ENCODE measurements around the gene TREML4. TPM values are rescaled to one million over a fixed set of nuclear protein-coding genes. Genes with fewer than 3 reads are reported as not detected.

Gene TREML4
- total RNA-seq (2022) (not detected in 2 replicates), Bru-seq, nascent RNA (percentile 7 among the genes with signal in this experiment), BruChase-seq, experiment 1, labeled RNA remaining after a 2-hour chase (not detected), BruChase-seq, experiment 2, labeled RNA remaining after a 6-hour chase (not detected)
- long read RNA-seq: 0 reads

DNA sequence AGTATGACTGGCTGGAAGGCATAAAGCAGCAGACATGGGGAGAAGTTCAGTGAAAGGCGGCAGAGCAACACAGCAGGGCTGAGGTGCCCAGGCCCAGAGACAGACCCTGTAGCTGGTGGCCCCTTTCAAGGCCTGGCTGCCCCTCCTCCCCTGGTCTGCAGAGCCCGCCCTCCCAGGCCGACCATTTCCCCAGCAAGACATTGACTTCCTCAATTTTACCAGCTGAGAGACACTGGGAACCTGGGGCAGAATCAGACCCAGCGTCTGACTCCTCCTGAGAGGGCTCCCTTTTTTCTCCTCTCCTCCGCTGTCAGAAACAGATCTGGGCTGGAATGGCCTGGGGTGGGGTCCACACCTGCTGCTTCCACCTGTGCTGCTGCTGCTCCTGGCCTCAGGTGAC, at the start of gene TREML4:
TSS of gene TREML4 (plus strand) at position 254 of the 400 bp plus-strand sequence. CDS start at position 333, 79 bp downstream.
- no peak within 1 kb of the TSS for H3K4me3 Mint-ChIP-seq (ENCODE audit: unreplicated experiment)
- H3K4me3 ChIP-seq (ENCODE audit: low read depth, low read length): no peak within 1 kb of the TSS
- TF ChIP-seq, protein P1, sequence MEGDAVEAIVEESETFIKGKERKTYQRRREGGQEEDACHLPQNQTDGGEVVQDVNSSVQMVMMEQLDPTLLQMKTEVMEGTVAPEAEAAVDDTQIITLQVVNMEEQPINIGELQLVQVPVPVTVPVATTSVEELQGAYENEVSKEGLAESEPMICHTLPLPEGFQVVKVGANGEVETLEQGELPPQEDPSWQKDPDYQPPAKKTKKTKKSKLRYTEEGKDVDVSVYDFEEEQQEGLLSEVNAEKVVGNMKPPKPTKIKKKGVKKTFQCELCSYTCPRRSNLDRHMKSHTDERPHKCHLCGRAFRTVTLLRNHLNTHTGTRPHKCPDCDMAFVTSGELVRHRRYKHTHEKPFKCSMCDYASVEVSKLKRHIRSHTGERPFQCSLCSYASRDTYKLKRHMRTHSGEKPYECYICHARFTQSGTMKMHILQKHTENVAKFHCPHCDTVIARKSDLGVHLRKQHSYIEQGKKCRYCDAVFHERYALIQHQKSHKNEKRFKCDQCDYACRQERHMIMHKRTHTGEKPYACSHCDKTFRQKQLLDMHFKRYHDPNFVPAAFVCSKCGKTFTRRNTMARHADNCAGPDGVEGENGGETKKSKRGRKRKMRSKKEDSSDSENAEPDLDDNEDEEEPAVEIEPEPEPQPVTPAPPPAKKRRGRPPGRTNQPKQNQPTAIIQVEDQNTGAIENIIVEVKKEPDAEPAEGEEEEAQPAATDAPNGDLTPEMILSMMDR (IDR thresholded peaks at IDR 0.05; ENCODE audit: insufficient read depth in 1 of 2, low read depth in 1 of 2, low read length in 1 of 2, severe bottlenecking in 1 of 2, unreplicated experiment in 1 of 2): no peak
- no peaks in the 10 kb centered on the region for H3K36me3 Mint-ChIP-seq (ENCODE audit: insufficient read depth, unreplicated experiment)
- no peaks in the 10 kb centered on the region for H3K9me3 Mint-ChIP-seq (ENCODE audit: unreplicated experiment)
- BruUV-seq (replicated peaks): no TSS peak
- H3K27me3 Mint-ChIP-seq (ENCODE audit: insufficient read depth, unreplicated experiment): peaks cover 32% of the 10 kb centered on the region
- intact Hi-C loops (cut with micrococcal nuclease; ENCODE audit: unreplicated experiment): no loop called here
- no peaks in the 10 kb centered on the region for H3K9me3 ChIP-seq
- no peaks in the 10 kb centered on the region; the same call in 1 of the 2 replicates for H3K27me3 ChIP-seq (replicated peaks; ENCODE audit: control insufficient read depth, insufficient read depth, low read length)
- H3K27ac Mint-ChIP-seq (ENCODE audit: unreplicated experiment): no peak within 1 kb of the TSS
- ChIA-PET POLR2A (no interaction called here), CTCF (no interaction called here)
- H3K36me3 ChIP-seq (ENCODE audit: control insufficient read depth, insufficient read depth, low read length): no peaks in the 10 kb centered on the region
- H3K4me1 ChIP-seq: no peaks in the 10 kb centered on the region
- H3K4me1 Mint-ChIP-seq (ENCODE audit: low read depth, unreplicated experiment): no peaks in the 10 kb centered on the region
- DNase-seq: no peak

- H3K4me1 ChIP-seq: no peaks in the 10 kb centered on the region
- ChIA-PET POLR2A (no interaction called here), CTCF (no interaction called here)
- intact Hi-C loops (cut with micrococcal nuclease; ENCODE audit: unreplicated experiment): no loop called here
- no peaks in the 10 kb centered on the region for H3K27me3 ChIP-seq (replicated peaks; ENCODE audit: control insufficient read depth, insufficient read depth, low read length)
- no peak overlapping the region for H3K4me3 ChIP-seq (ENCODE audit: low read depth, low read length)
- peaks cover 11% of the 10 kb centered on the region for H3K27me3 Mint-ChIP-seq (ENCODE audit: insufficient read depth, unreplicated experiment)
- no peaks in the 10 kb centered on the region for H3K9me3 ChIP-seq
- DNase-seq: no peak
- no peaks in the 10 kb centered on the region for H3K36me3 Mint-ChIP-seq (ENCODE audit: insufficient read depth, unreplicated experiment)
- H3K9me3 Mint-ChIP-seq (ENCODE audit: unreplicated experiment): no peaks in the 10 kb centered on the region
- TF ChIP-seq, protein P1 (IDR thresholded peaks at IDR 0.05; ENCODE audit: insufficient read depth in 1 of 2, low read depth in 1 of 2, low read length in 1 of 2, severe bottlenecking in 1 of 2, unreplicated experiment in 1 of 2): no peak
- no peaks in the 10 kb centered on the region for H3K36me3 ChIP-seq (ENCODE audit: control insufficient read depth, insufficient read depth, low read length)
- H3K4me1 Mint-ChIP-seq (ENCODE audit: low read depth, unreplicated experiment): no peaks in the 10 kb centered on the region
- no peak overlapping the region for H3K4me3 Mint-ChIP-seq (ENCODE audit: unreplicated experiment)
- no peak overlapping the region for H3K27ac Mint-ChIP-seq (ENCODE audit: unreplicated experiment)
- BruUV-seq (replicated peaks): no TSS peak
These were observed 49.0 kb upstream of the TREML4 start for GRCh38 chr6:41179163-41179562.

- Histone ChIP-seq H3K9me3 (no peaks in the 10 kb centered on the region), H3K27me3 (replicated peaks; ENCODE audit: control insufficient read depth, insufficient read depth, low read length) (no peaks in the 10 kb centered on the region), H3K4me3 (ENCODE audit: low read depth, low read length) (no peak overlapping the region), H3K4me1 (no peaks in the 10 kb centered on the region), H3K36me3 (ENCODE audit: control insufficient read depth, insufficient read depth, low read length) (no peaks in the 10 kb centered on the region)
- CTCF ChIA-PET: interaction anchor here (0.9 to 2.8 kb wide), 8 partner anchors 10 to 287 kb away, joined by 3 to 15 read pairs (median 5); partner anchors contain the start of genes NFYA and OARD1
- Mint-ChIP-seq H3K9me3 (ENCODE audit: unreplicated experiment) (no peaks in the 10 kb centered on the region), H3K27ac (ENCODE audit: unreplicated experiment) (no peak overlapping the region), H3K27me3 (ENCODE audit: insufficient read depth, unreplicated experiment) (peaks cover 12% of the 10 kb centered on the region), H3K4me1 (ENCODE audit: low read depth, unreplicated experiment) (no peaks in the 10 kb centered on the region), H3K4me3 (ENCODE audit: unreplicated experiment) (no peak overlapping the region), H3K36me3 (ENCODE audit: insufficient read depth, unreplicated experiment) (no peaks in the 10 kb centered on the region)
- no TSS peak for BruUV-seq (replicated peaks)
- no peak for DNase-seq
- intact Hi-C loops (cut with micrococcal nuclease; ENCODE audit: unreplicated experiment): loop anchor here (5.0 to 10.0 kb wide), 2 partner anchors 109 to 133 kb away; partner anchors contain the start of genes NFYA and OARD1
- TF ChIP-seq, protein P1 (IDR thresholded peaks at IDR 0.05; ENCODE audit: insufficient read depth in 1 of 2, low read depth in 1 of 2, low read length in 1 of 2, severe bottlenecking in 1 of 2, unreplicated experiment in 1 of 2): no peak
- POLR2A ChIA-PET: no interaction called here
These were observed 46.6 kb upstream of the TREML4 start for GRCh38 chr6:41181566-41181965.
